HEK293 (cell line): ENCODE data around the gene GJA9.

ENCODE experiments used
- CTCF ChIA-PET: fragments of 350-600 bp; formaldehyde crosslinking; extraction: SDS; loops from one replicate; lab custom pipeline; 2021; ENCODE audit warnings: antibody characterized with exemption; lab: Yijun Ruan, JAX
- POLR2A ChIA-PET: fragments of 300-600 bp; formaldehyde crosslinking; extraction: SDS; loops from one replicate; lab custom pipeline; 2020; ENCODE audit warnings: antibody characterized with exemption, inconsistent platforms; lab: Yijun Ruan, JAX
- H3K27ac ChIP-seq: fragments of 200-500 bp; sonication (Bioruptor generic); 2 replicates; pipeline ENCODE4 v1.5.1; 2014; ENCODE audit warnings: low read depth, low read length, control low read depth, inconsistent platforms; ENCODE audit errors: extremely low read depth
- H3K36me3 ChIP-seq, 2 experiments: fragments of 200-500 bp in 1 of 2; sonication (Bioruptor generic) in 1 of 2; 1 replicate in 1 of 2; 2 replicates in 1 of 2; pipeline ENCODE4 v1.5.1; 2014 to 2017; ENCODE audit warnings: inconsistent platforms in 2 of 2, low read length in 2 of 2; ENCODE audit not compliant: control insufficient read depth in 2 of 2, insufficient read depth in 1 of 2
- H3K4me1 ChIP-seq: fragments of 200-500 bp; sonication (Bioruptor generic); 2 replicates; pipeline ENCODE4 v1.5.1; 2014; ENCODE audit warnings: mild to moderate bottlenecking, low read length, inconsistent platforms; ENCODE audit not compliant: control insufficient read depth, insufficient read depth
- H3K4me3 ChIP-seq: 2 replicates; pipeline ENCODE4 v1.5.1; 2011; ENCODE audit warnings: low read depth, mild to moderate bottlenecking, control low read depth, low read length, moderate library complexity
- H3K9me3 ChIP-seq: fragments of 200-500 bp; sonication (Bioruptor generic); 2 replicates; pipeline ENCODE4 v1.5.1; 2014; ENCODE audit warnings: low read depth, low read length, inconsistent platforms; ENCODE audit not compliant: control insufficient read depth, insufficient read depth
- BCL11B ChIP-seq: fragments of 450-650 bp; formaldehyde crosslinking; IDR thresholded peaks from 2 replicates; pipeline ENCODE4 v1.5.1; 2016; ENCODE audit warnings: low read depth, missing biosample characterization, missing genetic modification characterization
- KLF10 ChIP-seq: fragments of 450-650 bp; IDR thresholded peaks from 2 replicates; pipeline ENCODE4 v1.5.1; 2018; ENCODE audit warnings: missing biosample characterization, mild to moderate bottlenecking, missing genetic modification characterization
- SCRT1 ChIP-seq: fragments of 450-650 bp; formaldehyde crosslinking; IDR thresholded peaks from 2 replicates; pipeline ENCODE4 v1.5.1; 2016; ENCODE audit warnings: missing biosample characterization, missing genetic modification characterization, borderline replicate concordance
- SCRT2 ChIP-seq: fragments of 450-650 bp; formaldehyde crosslinking; IDR thresholded peaks from 2 replicates; pipeline ENCODE4 v1.5.1; 2016; ENCODE audit warnings: missing biosample characterization, missing genetic modification characterization
- YY1 ChIP-seq: fragments of 450-650 bp; formaldehyde crosslinking; IDR thresholded peaks from 2 replicates; pipeline ENCODE4 v1.5.1; 2018; ENCODE audit warnings: missing biosample characterization, missing genetic modification characterization
- ZBTB1 ChIP-seq: fragments of 450-650 bp; formaldehyde crosslinking; IDR thresholded peaks from 2 replicates; pipeline ENCODE4 v1.5.1; 2016; ENCODE audit warnings: missing biosample characterization, missing genetic modification characterization
- ZBTB17 ChIP-seq: fragments of 450-650 bp; formaldehyde crosslinking; IDR thresholded peaks from 2 replicates; pipeline ENCODE4 v1.5.1; 2016; ENCODE audit warnings: missing biosample characterization, missing genetic modification characterization
- ZBTB49 ChIP-seq: fragments of 450-650 bp; formaldehyde crosslinking; IDR thresholded peaks from 2 replicates; pipeline ENCODE4 v1.5.1; 2016; ENCODE audit warnings: missing biosample characterization, missing genetic modification characterization, low read depth
- ZBTB8A ChIP-seq: fragments of 450-650 bp; formaldehyde crosslinking; IDR thresholded peaks from 2 replicates; pipeline ENCODE4 v1.5.1; 2016; ENCODE audit warnings: missing biosample characterization, missing genetic modification characterization
- ZFP3 ChIP-seq: fragments of 450-650 bp; formaldehyde crosslinking; IDR thresholded peaks from 2 replicates; pipeline ENCODE4 v1.5.1; 2016; ENCODE audit warnings: low read depth, missing biosample characterization, missing genetic modification characterization
- ZNF23 ChIP-seq: fragments of 450-650 bp; formaldehyde crosslinking; IDR thresholded peaks from 2 replicates; pipeline ENCODE4 v1.5.1; 2016; ENCODE audit warnings: missing biosample characterization, missing genetic modification characterization, borderline replicate concordance
- ZNF239 ChIP-seq: fragments of 450-650 bp; formaldehyde crosslinking; IDR thresholded peaks from 2 replicates; pipeline ENCODE4 v1.5.1; 2016; ENCODE audit warnings: missing biosample characterization, missing genetic modification characterization
- ZNF391 ChIP-seq: fragments of 450-650 bp; formaldehyde crosslinking; IDR thresholded peaks from 2 replicates; pipeline ENCODE4 v1.5.1; 2016; ENCODE audit warnings: low read depth, missing biosample characterization, missing genetic modification characterization, borderline replicate concordance
- ZNF596 ChIP-seq: fragments of 450-650 bp; IDR thresholded peaks from 2 replicates; pipeline ENCODE4 v1.5.0; 2018; ENCODE audit warnings: missing biosample characterization, mild to moderate bottlenecking, missing genetic modification characterization, moderate library complexity
- ZNF624 ChIP-seq: fragments of 450-650 bp; formaldehyde crosslinking; IDR thresholded peaks from 2 replicates; pipeline ENCODE4 v1.5.1; 2017; ENCODE audit warnings: missing biosample characterization, missing genetic modification characterization
- ZNF747 ChIP-seq: fragments of 450-650 bp; formaldehyde crosslinking; IDR thresholded peaks from 2 replicates; pipeline ENCODE4 v1.5.1; 2016; ENCODE audit warnings: missing biosample characterization, missing genetic modification characterization
- ZNF791 ChIP-seq: fragments of 450-650 bp; formaldehyde crosslinking; IDR thresholded peaks from 2 replicates; pipeline ENCODE4 v1.5.1; 2016; ENCODE audit warnings: missing biosample characterization, missing genetic modification characterization
- ZNF830 ChIP-seq: fragments of 450-650 bp; IDR thresholded peaks from 2 replicates; pipeline ENCODE4 v1.5.0; 2018; ENCODE audit warnings: missing biosample characterization, missing genetic modification characterization, low read depth, mild to moderate bottlenecking, moderate library complexity

GJA9 gene

GRCh38 chr1:38899560-38899959, 18.2 kb upstream of the GJA9 start (continued):
- TF ChIP-seq ZNF239 (tag by site-specific recombination) (no peak), ZNF596 (tag by site-specific recombination) (no peak)

- Histone ChIP-seq H3K36me3 (no peaks in the 10 kb centered on the region), H3K4me1 (no peaks in the 10 kb centered on the region), H3K27ac (no peak overlapping the region), H3K4me3 (no peak overlapping the region), H3K9me3 (no peaks in the 10 kb centered on the region)
- ChIA-PET POLR2A (no interaction called here), CTCF (no interaction called here)
- TF ChIP-seq ZNF791 (tag by site-specific recombination), result no peak
- peak; percentile 78 for TF ChIP-seq SCRT1
- TF ChIP-seq ZBTB49, result no peak
- TF ChIP-seq SCRT2 (tag by site-specific recombination), result peak; percentile 87
- no peak for TF ChIP-seq ZNF624
- TF ChIP-seq BCL11B (tag by site-specific recombination), result no peak
Observed at GRCh38 chr1:38898653-38899230, 17.4 kb upstream of the GJA9 start.

- ChIA-PET POLR2A (interaction anchor here (0.6 kb wide), 1 partner anchor 20 kb away, joined by 3 read pairs; no protein-coding TSS in a partner anchor), CTCF (no interaction called here)
- Histone ChIP-seq H3K9me3 (no peaks in the 10 kb centered on the region), H3K27ac (no peak overlapping the region), H3K4me1 (no peaks in the 10 kb centered on the region), H3K4me3 (no peak overlapping the region), H3K36me3 (no peaks in the 10 kb centered on the region)
- TF ChIP-seq KLF10 (tag by site-specific recombination) (no peak), ZNF391 (no peak), ZFP3 (tag by site-specific recombination) (no peak), ZNF747 (tag by site-specific recombination) (no peak), ZBTB17 (tag by site-specific recombination) (no peak), ZNF23 (tag by site-specific recombination) (no peak), ZBTB1 (tag by site-specific recombination) (no peak), ZBTB8A (tag by site-specific recombination) (no peak), ZNF830 (tag by site-specific recombination) (no peak)
Observed at GRCh38 chr1:38896169-38896568, 14.8 kb upstream of the GJA9 start.

DNA sequence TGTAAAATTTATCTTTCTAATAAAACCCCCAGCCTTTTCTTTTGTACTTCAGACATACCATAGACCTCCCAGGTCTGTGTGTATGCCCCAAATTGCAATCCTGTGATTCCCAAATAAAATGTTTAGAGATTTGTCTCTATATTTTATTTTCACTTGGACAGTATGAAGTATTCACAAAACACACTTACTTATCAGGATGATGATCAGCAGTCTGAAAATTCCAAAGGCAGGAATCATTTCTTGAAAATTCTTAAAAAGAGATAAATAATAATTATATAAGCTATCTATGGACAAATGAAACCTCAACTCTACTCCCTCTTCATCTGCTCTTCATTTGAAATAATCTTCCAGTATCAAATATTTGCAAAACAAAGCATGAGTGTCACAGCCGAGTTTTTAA, 11.6 kb upstream of the GJA9 start:
- Histone ChIP-seq H3K4me1 (no peaks in the 10 kb centered on the region), H3K4me3 (no peak overlapping the region), H3K27ac (no peak overlapping the region), H3K9me3 (no peaks in the 10 kb centered on the region), H3K36me3 (no peaks in the 10 kb centered on the region)
- ChIA-PET POLR2A (no interaction called here), CTCF (interaction anchor here (0.6 to 2.0 kb wide), 3 partner anchors 11 to 199 kb away, joined by 4 to 7 read pairs (median 6); partner anchors contain the start of gene GJA9)
- no peak for TF ChIP-seq YY1 (tag by site-specific recombination)
